ENCODE data around the gene ATL2.

The ATL2 gene

GRCh38 chr2:38274286-38275276 is 102.5 kb downstream of the ATL2 start:
- H3K36me3 ChIP-seq, result no peaks in the 10 kb centered on the region
- no peak overlapping the region for H3K4me3 ChIP-seq (ENCODE audit: low read depth, low read length)
- no peaks in the 10 kb centered on the region for H3K27me3 ChIP-seq (ENCODE audit: insufficient read depth, low read depth, severe bottlenecking)
- H3K9me3 ChIP-seq (ENCODE audit: severe bottlenecking), result peaks cover 7% of the 10 kb centered on the region
- TF ChIP-seq, protein P1, sequence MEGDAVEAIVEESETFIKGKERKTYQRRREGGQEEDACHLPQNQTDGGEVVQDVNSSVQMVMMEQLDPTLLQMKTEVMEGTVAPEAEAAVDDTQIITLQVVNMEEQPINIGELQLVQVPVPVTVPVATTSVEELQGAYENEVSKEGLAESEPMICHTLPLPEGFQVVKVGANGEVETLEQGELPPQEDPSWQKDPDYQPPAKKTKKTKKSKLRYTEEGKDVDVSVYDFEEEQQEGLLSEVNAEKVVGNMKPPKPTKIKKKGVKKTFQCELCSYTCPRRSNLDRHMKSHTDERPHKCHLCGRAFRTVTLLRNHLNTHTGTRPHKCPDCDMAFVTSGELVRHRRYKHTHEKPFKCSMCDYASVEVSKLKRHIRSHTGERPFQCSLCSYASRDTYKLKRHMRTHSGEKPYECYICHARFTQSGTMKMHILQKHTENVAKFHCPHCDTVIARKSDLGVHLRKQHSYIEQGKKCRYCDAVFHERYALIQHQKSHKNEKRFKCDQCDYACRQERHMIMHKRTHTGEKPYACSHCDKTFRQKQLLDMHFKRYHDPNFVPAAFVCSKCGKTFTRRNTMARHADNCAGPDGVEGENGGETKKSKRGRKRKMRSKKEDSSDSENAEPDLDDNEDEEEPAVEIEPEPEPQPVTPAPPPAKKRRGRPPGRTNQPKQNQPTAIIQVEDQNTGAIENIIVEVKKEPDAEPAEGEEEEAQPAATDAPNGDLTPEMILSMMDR (IDR thresholded peaks at IDR 0.05; ENCODE audit: low read depth, low read length), result peak; percentile 44
- H3K27ac ChIP-seq, result no peak overlapping the region
- peak; percentile 56 for DNase-seq

DNA sequence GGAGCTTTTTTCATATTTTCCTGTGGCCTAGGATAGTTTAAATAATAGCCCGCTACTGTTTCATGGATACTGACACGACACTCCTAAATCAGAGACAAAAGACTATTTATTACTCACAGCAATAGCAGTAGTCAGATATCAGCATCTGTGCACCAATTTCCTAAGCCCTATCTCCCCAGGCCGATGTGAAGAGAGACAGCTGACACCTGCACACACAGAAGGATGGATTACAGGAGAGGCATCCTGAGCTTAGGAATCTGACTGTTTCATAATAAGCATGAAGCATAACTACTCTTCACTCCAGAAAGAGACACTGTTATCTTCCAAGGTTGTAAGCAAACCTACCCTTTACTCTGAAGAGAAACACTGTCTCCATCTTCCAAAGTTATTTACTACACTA is 105.4 kb downstream of the ATL2 start:
- Histone ChIP-seq H3K27ac (no peak overlapping the region), H3K36me3 (no peaks in the 10 kb centered on the region), H3K4me3 (ENCODE audit: low read depth, low read length) (no peak overlapping the region), H3K9me3 (ENCODE audit: severe bottlenecking) (no peaks in the 10 kb centered on the region), H3K27me3 (ENCODE audit: insufficient read depth, low read depth, severe bottlenecking) (no peaks in the 10 kb centered on the region)
- DNase-seq, result peak; percentile 45
- TF ChIP-seq, protein P1 (IDR thresholded peaks at IDR 0.05; ENCODE audit: low read depth, low read length), result no peak

DNA sequence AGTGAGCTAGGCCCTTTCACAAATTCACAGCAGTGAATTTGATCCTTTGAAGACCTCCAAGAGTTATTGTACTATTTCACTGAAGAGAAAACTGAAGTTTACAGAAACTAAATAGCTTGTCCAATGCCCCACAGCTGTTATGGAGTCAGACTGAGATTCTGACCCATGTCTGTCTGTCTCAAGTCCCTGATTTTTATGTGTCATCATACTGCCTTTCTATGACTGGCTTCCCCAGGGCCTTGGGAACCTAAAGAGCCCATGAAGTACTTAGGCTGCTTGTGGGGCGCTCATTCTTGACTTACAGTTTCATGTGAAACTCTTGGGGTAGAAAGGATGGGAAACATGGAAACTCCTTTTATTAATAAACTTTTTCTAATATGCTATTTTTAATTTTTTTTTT is 107.7 kb downstream of the ATL2 start:
- Histone ChIP-seq H3K4me3 (ENCODE audit: low read depth, low read length) (no peak overlapping the region), H3K27me3 (ENCODE audit: insufficient read depth, low read depth, severe bottlenecking) (no peaks in the 10 kb centered on the region), H3K36me3 (no peaks in the 10 kb centered on the region), H3K27ac (no peak overlapping the region), H3K9me3 (ENCODE audit: severe bottlenecking) (no peaks in the 10 kb centered on the region)
- DNase-seq, result no peak
- TF ChIP-seq, protein P1 (IDR thresholded peaks at IDR 0.05; ENCODE audit: low read depth, low read length), result no peak

- Histone ChIP-seq H3K36me3 (no peaks in the 10 kb centered on the region), H3K27me3 (ENCODE audit: insufficient read depth, low read depth, severe bottlenecking) (no peaks in the 10 kb centered on the region), H3K27ac (no peak overlapping the region), H3K4me3 (ENCODE audit: low read depth, low read length) (no peak overlapping the region), H3K9me3 (ENCODE audit: severe bottlenecking) (no peaks in the 10 kb centered on the region)
- TF ChIP-seq, protein P1 (IDR thresholded peaks at IDR 0.05; ENCODE audit: low read depth, low read length), result no peak
- no peak for DNase-seq
These were observed 108.3 kb downstream of the ATL2 start for GRCh38 chr2:38268691-38269327.

DNA sequence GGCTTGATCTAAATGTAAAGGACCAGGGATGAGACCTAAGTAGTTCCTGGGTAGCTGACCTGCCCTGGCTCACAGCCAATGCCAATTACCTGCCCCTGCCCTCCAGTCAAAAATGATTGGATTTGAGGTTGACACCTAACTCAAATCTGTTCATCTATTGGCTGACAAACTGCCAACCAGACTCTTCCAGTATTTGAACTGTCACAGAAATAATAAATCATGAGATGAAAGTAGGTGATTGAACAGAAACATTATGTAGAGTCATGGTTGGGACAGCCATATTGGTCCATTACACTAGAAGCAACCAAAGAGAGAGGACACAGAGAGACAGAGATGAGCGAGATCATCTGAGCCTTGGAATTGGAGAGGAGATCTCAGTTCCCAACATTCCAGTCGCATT is 109.1 kb downstream of the ATL2 start:
- Histone ChIP-seq H3K4me3 (ENCODE audit: low read depth, low read length) (no peak overlapping the region), H3K9me3 (ENCODE audit: severe bottlenecking) (no peaks in the 10 kb centered on the region), H3K36me3 (no peaks in the 10 kb centered on the region), H3K27me3 (ENCODE audit: insufficient read depth, low read depth, severe bottlenecking) (no peaks in the 10 kb centered on the region), H3K27ac (no peak overlapping the region)
- TF ChIP-seq, protein P1 (IDR thresholded peaks at IDR 0.05; ENCODE audit: low read depth, low read length), result no peak
- DNase-seq, result no peak

Measured in WERI-Rb-1 (cell line).